Loucy (cell line): ENCODE results near the gene FAM222B.

ENCODE experiments used
- EZH2phosphoT487 ChIP-seq: fragments of 200-600 bp; IDR thresholded peaks from 2 replicates; pipeline ENCODE4 v1.6.1; 2018; ENCODE audit warnings: antibody characterized with exemption, mild to moderate bottlenecking, moderate library complexity, borderline replicate concordance
- TF ChIP-seq, protein P1 (sequence below): fragments of 200-600 bp; sonication (generic); conservative IDR thresholded peaks from 2 replicates; pipeline ENCODE4 v1.5.1; 2014; ENCODE audit warnings: mild to moderate bottlenecking, antibody characterized with exemption, low read length

DNA sequence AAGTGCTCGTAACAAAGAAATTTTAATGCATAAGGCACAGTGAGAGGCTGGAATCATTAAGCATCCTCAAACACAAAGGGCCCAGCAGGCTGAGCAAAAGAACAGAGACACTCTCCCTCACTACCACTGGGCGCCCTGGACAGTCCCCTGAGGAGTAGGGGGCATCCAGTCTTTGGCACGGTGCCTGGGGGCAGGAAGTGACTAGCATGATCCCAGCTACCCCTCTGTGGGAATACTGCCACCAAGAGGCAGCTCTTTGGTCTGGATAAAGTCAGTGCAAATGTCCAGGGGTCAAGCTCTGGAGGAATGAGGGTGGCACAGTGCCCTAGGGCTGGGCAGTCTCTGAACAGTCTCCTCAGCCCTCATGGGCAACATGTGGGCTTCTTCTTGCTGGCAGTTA, 128.3 kb downstream of the FAM222B start:
- TF ChIP-seq, protein P1, sequence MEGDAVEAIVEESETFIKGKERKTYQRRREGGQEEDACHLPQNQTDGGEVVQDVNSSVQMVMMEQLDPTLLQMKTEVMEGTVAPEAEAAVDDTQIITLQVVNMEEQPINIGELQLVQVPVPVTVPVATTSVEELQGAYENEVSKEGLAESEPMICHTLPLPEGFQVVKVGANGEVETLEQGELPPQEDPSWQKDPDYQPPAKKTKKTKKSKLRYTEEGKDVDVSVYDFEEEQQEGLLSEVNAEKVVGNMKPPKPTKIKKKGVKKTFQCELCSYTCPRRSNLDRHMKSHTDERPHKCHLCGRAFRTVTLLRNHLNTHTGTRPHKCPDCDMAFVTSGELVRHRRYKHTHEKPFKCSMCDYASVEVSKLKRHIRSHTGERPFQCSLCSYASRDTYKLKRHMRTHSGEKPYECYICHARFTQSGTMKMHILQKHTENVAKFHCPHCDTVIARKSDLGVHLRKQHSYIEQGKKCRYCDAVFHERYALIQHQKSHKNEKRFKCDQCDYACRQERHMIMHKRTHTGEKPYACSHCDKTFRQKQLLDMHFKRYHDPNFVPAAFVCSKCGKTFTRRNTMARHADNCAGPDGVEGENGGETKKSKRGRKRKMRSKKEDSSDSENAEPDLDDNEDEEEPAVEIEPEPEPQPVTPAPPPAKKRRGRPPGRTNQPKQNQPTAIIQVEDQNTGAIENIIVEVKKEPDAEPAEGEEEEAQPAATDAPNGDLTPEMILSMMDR: 0 out of 2 replicates have a peak, but pooled peaks have one; percentile 20
- TF ChIP-seq EZH2phosphoT487: no peak
